Activated T-cell treated with anti-CD3 and anti-CD28 coated beads for 48 hours (primary cell): Measurements from ENCODE around the gene CDX2.
"Not testable (repeated sequence)": the region's sequence is repeated elsewhere in the genome, so short reads cannot be mapped to it uniquely, and the experiment has no call there.

ENCODE experiments used
- DNase-seq: peaks from one replicate; pipeline ENCODE4 v3.0.0-alpha.2; 2020; ENCODE audit warnings: low read depth

The CDX2 gene

GRCh38 chr13:27969082-27969865, at the start of gene CDX2:
Gene CDX2 (minus strand): TSS chr13:27969315. CDS start chr13:27969006, 309 bp downstream.
- DNase-seq = no peak

- no peak for DNase-seq
Observed at GRCh38 chr13:28014301-28014700, 45.2 kb upstream of the CDX2 start.

GRCh38 chr13:28013482-28013881, 44.4 kb upstream of the CDX2 start:
- DNase-seq = no peak

GRCh38 chr13:28012896-28013295, 43.8 kb upstream of the CDX2 start:
- no peak for DNase-seq

GRCh38 chr13:28012383-28012782, 43.3 kb upstream of the CDX2 start:
- DNase-seq = no peak

GRCh38 chr13:28010046-28010445, 40.9 kb upstream of the CDX2 start:
- no peak for DNase-seq

- not testable (repeated sequence) for DNase-seq
Observed at GRCh38 chr13:28005016-28005415, 35.9 kb upstream of the CDX2 start.

- DNase-seq = no peak
Observed at GRCh38 chr13:28002886-28003698, 34.0 kb upstream of the CDX2 start.

- DNase-seq = no peak
Observed at GRCh38 chr13:28001837-28002473, 32.8 kb upstream of the CDX2 start.

- DNase-seq = no peak
Observed at GRCh38 chr13:28001049-28001448, 31.9 kb upstream of the CDX2 start.

GRCh38 chr13:28000567-28000966, 31.5 kb upstream of the CDX2 start:
- no peak for DNase-seq

- DNase-seq = no peak
Observed at GRCh38 chr13:27997904-27998522, 28.9 kb upstream of the CDX2 start.

GRCh38 chr13:27991881-27992280, 22.8 kb upstream of the CDX2 start:
- DNase-seq = no peak

- no peak for DNase-seq
Observed at GRCh38 chr13:27988520-27988919, 19.4 kb upstream of the CDX2 start, which contains the start of gene URAD. Gene URAD (minus strand): TSS chr13:27988693. CDS start chr13:27988637, 56 bp downstream.

GRCh38 chr13:27985600-27985999, 16.5 kb upstream of the CDX2 start:
- no peak for DNase-seq

GRCh38 chr13:27982361-27982760, 13.2 kb upstream of the CDX2 start:
- DNase-seq = no peak

- DNase-seq = no peak
Observed at GRCh38 chr13:27981006-27981708, 12.0 kb upstream of the CDX2 start.

- DNase-seq = no peak
Observed at GRCh38 chr13:27980280-27980998, 11.3 kb upstream of the CDX2 start.

GRCh38 chr13:27979765-27980279, 10.7 kb upstream of the CDX2 start:
- no peak for DNase-seq

- DNase-seq = no peak
Observed at GRCh38 chr13:27979001-27979643, 10.0 kb upstream of the CDX2 start.
